ENCODE results near the gene CMSS1.
"Not testable (repeated sequence)": the region's sequence is repeated elsewhere in the genome, so short reads cannot be mapped to it uniquely, and the experiment has no call there.

CMSS1 gene

GRCh38 chr3:100209948-100210771 lies 392.5 kb downstream of the CMSS1 start:
- DNase-seq (ENCODE audit: low read depth in 2 of 3, low spot score in 2 of 3) = no peak

- no peak for DNase-seq (ENCODE audit: low read depth in 2 of 3, low spot score in 2 of 3)
These were observed 393.1 kb downstream of the CMSS1 start for GRCh38 chr3:100210772-100211135.

DNA sequence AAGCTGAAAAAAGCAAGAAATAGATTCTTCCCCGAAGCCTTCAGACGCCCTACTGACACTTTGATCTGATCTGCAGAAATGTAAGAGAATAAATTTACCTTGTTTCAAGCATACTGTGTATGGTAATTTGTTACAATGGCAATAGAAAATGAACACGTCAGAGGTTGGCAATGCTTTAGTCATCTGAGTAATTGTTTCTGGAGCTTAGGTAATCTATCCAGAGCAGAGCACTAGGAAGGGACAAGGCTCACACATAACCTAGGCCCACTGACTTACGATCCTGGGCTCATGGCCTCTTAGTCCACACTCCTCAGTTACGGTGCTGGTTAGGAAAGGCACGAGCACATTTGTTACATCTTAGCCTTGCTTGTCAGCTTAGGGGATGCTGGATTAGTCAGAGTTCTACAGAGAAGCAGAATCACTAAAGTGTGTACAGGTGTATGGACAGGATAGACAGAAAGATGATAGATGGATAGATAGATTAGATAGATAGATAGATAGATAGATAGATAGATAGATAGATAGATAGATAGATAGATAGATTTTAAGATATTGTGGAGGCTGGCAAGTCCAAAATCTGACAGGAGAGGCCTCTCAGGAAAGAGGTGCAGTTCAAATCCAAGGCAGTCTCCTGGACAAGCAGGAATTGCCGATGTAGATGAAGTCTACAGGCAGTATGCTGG lies 396.4 kb downstream of the CMSS1 start:
- no peak for DNase-seq (ENCODE audit: low read depth in 2 of 3, low spot score in 2 of 3)

GRCh38 chr3:100214574-100214964 lies 396.9 kb downstream of the CMSS1 start:
- no peak for DNase-seq (ENCODE audit: low read depth in 2 of 3, low spot score in 2 of 3)

- DNase-seq (ENCODE audit: low read depth in 2 of 3, low spot score in 2 of 3) = no peak
These were observed 399.1 kb downstream of the CMSS1 start for GRCh38 chr3:100216713-100217112.

- DNase-seq (ENCODE audit: low read depth in 2 of 3, low spot score in 2 of 3) = no peak
These were observed 403.5 kb downstream of the CMSS1 start for GRCh38 chr3:100221159-100221558.

- DNase-seq (ENCODE audit: low read depth in 2 of 3, low spot score in 2 of 3) = no peak
These were observed 407.5 kb downstream of the CMSS1 start for GRCh38 chr3:100225193-100225592.

DNA sequence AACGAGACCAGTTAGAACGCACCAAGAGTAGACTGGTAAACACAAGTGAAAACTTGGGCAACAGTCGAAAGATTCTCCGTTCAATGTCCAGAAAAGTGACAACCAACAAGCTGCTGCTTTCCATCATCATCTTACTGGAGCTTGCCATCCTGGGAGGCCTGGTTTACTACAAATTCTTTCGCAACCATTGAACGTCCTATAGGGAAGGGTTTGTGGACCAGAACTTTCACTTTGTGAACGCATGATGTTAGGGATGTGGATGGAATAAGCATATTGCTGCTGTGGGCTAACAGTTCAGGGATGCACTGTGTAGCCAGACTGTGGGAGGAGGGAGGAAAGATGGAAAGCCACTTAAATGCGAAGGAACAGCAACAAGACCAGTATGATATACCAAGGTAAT lies 408.2 kb downstream of the CMSS1 start:
- DNase-seq (ENCODE audit: low read depth in 2 of 3, low spot score in 2 of 3) = no peak

DNA sequence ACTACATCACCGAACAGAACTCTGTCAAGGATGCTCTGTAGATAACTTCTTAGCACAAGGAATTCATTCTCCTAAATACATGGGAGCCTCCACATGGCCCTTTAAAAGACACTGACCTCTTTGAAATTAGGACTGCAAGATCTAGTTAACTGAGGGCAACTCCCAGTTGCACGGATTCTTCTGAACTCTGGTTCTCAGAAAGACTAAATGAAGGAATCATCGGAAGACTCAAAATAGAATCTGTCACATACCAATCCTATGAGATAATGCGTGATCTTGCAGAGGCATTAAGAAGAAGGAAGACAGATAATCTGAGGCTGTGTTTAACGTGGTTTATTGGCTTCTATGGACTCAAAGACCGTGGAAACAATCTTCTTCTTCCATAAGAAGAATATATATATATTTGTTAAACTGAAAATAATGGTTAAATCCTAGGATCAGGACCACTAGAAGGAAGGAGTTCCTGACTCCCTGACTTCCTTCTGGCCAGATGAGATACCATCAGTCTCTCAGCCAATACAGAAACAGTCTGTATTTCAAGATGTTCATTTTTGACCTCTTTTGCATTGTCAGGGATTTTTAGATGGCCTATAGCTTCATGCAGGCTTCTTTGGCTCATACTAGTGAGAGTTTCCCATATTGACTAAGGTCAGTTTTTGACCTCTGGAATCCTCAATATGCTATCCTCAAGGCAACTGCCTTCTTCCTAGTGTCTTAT lies 409.2 kb downstream of the CMSS1 start:
- no peak for DNase-seq (ENCODE audit: low read depth in 2 of 3, low spot score in 2 of 3)

GRCh38 chr3:100227511-100227921 lies 409.9 kb downstream of the CMSS1 start:
- no peak for DNase-seq (ENCODE audit: low read depth in 2 of 3, low spot score in 2 of 3)

DNA sequence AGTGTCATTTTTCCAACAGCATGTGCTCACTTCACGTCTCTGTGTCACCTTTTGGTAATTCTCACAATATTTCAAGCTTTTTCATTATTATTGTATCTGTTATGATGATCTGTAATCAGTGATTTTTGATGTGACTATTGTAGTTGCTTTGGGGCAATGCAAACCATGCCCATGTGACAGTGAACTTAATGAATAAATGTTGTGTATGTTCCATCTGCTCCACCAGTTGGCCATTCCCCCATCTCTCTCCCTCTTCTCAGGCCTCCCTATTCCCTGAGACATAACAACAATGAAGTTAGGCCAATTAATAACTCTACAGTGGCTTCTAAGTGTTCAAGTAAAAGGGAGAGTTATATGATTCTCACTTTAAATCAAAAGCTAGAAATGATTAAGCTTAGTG lies 410.6 kb downstream of the CMSS1 start:
- DNase-seq (ENCODE audit: low read depth in 2 of 3, low spot score in 2 of 3) = no peak

GRCh38 chr3:100229188-100229587 lies 411.5 kb downstream of the CMSS1 start:
- not testable (repeated sequence) for DNase-seq (ENCODE audit: low read depth in 2 of 3, low spot score in 2 of 3)

DNA sequence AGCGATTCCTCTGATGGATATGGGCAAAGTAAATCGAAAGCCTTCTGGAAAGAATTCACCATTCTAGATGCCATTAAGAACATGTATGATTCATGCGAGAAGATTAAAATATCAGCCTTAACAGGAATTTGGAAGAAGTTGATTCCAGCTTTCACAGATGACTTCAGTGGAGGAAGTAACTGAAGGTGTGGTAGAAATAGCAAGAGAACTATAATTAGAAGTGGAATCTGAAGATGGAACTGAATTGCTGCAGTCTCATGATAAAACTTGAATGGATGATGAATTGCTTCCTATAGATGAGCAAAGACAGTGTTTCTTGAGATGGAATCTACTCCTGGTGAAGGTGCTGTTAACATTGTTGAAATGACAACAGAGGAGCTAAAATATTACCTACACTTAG lies 413.0 kb downstream of the CMSS1 start:
- DNase-seq (ENCODE audit: low read depth in 2 of 3, low spot score in 2 of 3) = no peak

All from activated CD8-positive, alpha-beta memory T cell treated with anti-CD3 and anti-CD28 coated beads for 48 hours (primary cell).